Retina (tissue), 1 donor: ENCODE measurements around the gene MID2.
"Not testable (repeated sequence)": the region's sequence is repeated elsewhere in the genome, so short reads cannot be mapped to it uniquely, and the experiment has no call there.

Experiments used
- DNase-seq: peaks from one replicate; pipeline ENCODE4 v3.0.0-alpha.2; 2016

The MID2 gene

GRCh38 chrX:107842715-107843400, 17.2 kb downstream of the MID2 start:
- DNase-seq = no peak

- DNase-seq = no peak
Measured at GRCh38 chrX:107845625-107846024, 20.0 kb downstream of the MID2 start.

- no peak for DNase-seq
Measured at GRCh38 chrX:107848591-107848990, 22.9 kb downstream of the MID2 start.

- DNase-seq = no peak
Measured at GRCh38 chrX:107849747-107850421, 24.2 kb downstream of the MID2 start.

- no peak for DNase-seq
Measured at GRCh38 chrX:107850422-107850765, 24.7 kb downstream of the MID2 start.

GRCh38 chrX:107851215-107851614, 25.5 kb downstream of the MID2 start:
- DNase-seq = no peak

GRCh38 chrX:107851665-107852064, 26.0 kb downstream of the MID2 start:
- not testable (repeated sequence) for DNase-seq

- no peak for DNase-seq
Measured at GRCh38 chrX:107856289-107856688, 30.6 kb downstream of the MID2 start.

- DNase-seq = not testable (repeated sequence)
Measured at GRCh38 chrX:107857041-107857440, 31.4 kb downstream of the MID2 start.

GRCh38 chrX:107857837-107858236, 32.2 kb downstream of the MID2 start:
- DNase-seq = no peak

- DNase-seq = no peak
Measured at GRCh38 chrX:107861056-107861455, 35.4 kb downstream of the MID2 start.

- DNase-seq = no peak
Measured at GRCh38 chrX:107871136-107871535, 45.5 kb downstream of the MID2 start.

- no peak for DNase-seq
Measured at GRCh38 chrX:107878106-107878505, 52.4 kb downstream of the MID2 start.

- no peak for DNase-seq
Measured at GRCh38 chrX:107880054-107880610, 54.5 kb downstream of the MID2 start.

GRCh38 chrX:107894038-107894437, 68.4 kb downstream of the MID2 start:
- DNase-seq = peak; percentile 3

- DNase-seq = no peak
Measured at GRCh38 chrX:107902721-107903120, 77.1 kb downstream of the MID2 start.

- no peak for DNase-seq
Measured at GRCh38 chrX:107905366-107905765, 79.7 kb downstream of the MID2 start.

- DNase-seq = no peak
Measured at GRCh38 chrX:107924136-107924746, 98.6 kb downstream of the MID2 start.

GRCh38 chrX:107934262-107934661, 108.6 kb downstream of the MID2 start:
- DNase-seq = no peak

GRCh38 chrX:107935200-107935599, 109.5 kb downstream of the MID2 start:
- DNase-seq = no peak

- peak; percentile 27 for DNase-seq
Measured at GRCh38 chrX:107935664-107936433, 110.2 kb downstream of the MID2 start.

- no peak for DNase-seq
Measured at GRCh38 chrX:107936434-107936730, 110.7 kb downstream of the MID2 start.

- DNase-seq = no peak
Measured at GRCh38 chrX:107940095-107940494, 114.4 kb downstream of the MID2 start.
